22Rv1 (cell line): ENCODE results near the gene DEPDC5.

Source experiments
- ZFX ChIP-seq: fragments of 450-650 bp; IDR thresholded peaks from 2 replicates; pipeline ENCODE4 v1.6.1; 2017; ENCODE audit warnings: antibody characterized with exemption, borderline replicate concordance
- TF ChIP-seq, protein P1 (sequence below): fragments of 450-650 bp; IDR thresholded peaks from 2 replicates; pipeline ENCODE4 v1.5.1; 2017; ENCODE audit warnings: mild to moderate bottlenecking

DNA sequence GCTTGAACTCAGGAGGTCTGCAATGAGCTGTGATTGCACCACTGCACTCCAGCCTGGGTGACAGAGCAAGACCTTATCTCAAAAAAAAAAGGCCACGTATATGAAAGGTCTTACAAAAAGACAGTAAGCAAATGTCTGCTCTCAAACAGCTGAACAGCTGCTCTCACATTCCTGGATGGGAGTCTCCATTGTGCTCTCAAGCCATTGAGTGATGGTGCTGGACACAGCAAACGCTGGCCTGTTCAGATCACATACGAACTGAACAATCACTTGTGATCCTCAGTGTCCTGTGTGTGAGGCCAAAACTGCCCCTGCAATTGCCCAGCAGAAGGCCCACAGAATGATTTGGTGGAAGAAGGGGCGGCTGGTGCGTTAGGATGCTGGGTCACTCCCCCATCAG is 156.2 kb downstream of the DEPDC5 start:
- TF ChIP-seq, protein P1, sequence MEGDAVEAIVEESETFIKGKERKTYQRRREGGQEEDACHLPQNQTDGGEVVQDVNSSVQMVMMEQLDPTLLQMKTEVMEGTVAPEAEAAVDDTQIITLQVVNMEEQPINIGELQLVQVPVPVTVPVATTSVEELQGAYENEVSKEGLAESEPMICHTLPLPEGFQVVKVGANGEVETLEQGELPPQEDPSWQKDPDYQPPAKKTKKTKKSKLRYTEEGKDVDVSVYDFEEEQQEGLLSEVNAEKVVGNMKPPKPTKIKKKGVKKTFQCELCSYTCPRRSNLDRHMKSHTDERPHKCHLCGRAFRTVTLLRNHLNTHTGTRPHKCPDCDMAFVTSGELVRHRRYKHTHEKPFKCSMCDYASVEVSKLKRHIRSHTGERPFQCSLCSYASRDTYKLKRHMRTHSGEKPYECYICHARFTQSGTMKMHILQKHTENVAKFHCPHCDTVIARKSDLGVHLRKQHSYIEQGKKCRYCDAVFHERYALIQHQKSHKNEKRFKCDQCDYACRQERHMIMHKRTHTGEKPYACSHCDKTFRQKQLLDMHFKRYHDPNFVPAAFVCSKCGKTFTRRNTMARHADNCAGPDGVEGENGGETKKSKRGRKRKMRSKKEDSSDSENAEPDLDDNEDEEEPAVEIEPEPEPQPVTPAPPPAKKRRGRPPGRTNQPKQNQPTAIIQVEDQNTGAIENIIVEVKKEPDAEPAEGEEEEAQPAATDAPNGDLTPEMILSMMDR, result no peak
- TF ChIP-seq ZFX, result no peak
